NK-92 (cell line): ENCODE data around the gene REEP5.
"Not testable (repeated sequence)": the region's sequence is repeated elsewhere in the genome, so short reads cannot be mapped to it uniquely, and the experiment has no call there.

ENCODE experiments used
- DNase-seq: peaks from one replicate; lab custom pipeline; 2025; ENCODE audit not compliant: unreplicated experiment; lab: John Stamatoyannopoulos, UW

Gene REEP5

GRCh38 chr5:112921833-112922817 is at the start of gene REEP5:
REEP5 (minus strand) TSS chr5:112922227; CDS start chr5:112922190, 37 bp downstream.
- no peak for DNase-seq

- no peak for DNase-seq
Observed at GRCh38 chr5:112971276-112971675, 49.2 kb upstream of the REEP5 start.

GRCh38 chr5:112968411-112969106 is 46.5 kb upstream of the REEP5 start:
- no peak for DNase-seq

DNA sequence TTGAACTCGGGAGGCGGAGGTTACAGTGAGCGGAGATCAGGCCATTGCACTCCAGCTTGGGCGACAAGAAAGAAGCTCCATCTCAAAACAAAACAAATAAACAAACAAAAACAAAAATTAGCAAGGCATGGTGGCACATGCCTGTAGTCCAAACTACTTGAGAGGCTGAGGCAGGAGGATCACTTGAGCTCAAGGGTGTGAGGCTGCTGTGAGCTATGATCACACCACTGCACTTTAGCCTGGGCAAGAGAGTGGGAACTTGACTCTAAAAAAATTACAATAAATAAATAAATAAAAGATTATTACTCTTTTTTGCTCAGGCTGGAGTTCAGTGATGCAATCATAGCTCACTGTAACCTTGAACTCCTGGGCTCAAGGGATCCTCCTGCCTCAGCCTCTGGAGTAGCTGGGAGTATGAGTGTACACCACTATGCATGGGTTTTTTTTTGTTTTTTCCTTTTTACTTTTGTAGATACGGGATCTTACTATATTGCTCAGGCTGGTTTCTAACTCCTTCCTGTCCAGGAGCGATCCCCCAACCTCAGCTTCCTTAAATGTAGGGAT is 45.6 kb upstream of the REEP5 start:
- no peak for DNase-seq

DNA sequence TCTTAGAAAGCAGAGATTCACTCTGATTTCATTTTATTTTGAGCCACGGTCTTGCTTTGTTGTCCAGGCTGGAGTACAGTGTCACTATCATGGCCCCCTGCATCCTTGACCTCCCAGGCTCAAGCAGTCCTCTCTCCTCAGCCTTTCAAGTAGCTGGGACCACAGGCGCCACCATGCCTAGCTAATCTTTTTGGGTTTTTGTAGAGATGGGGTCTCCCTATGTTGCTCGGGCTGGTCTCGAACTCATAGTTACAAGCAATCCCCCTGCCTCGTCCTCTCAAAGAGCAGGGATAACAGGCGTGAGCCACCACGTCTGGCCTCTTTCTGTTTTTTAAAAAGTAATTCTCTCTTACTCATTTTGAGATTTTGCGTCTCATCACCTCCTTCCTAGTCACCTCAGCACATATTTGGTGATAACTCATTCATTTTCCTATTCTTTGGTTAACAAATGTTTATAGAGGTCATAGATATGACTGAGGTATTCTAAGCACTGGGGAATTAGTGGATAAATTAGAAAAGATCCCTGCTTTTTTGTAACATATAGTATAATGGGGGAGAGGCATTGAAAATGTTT is 43.8 kb upstream of the REEP5 start:
- no peak for DNase-seq

- DNase-seq, result not testable (repeated sequence)
Observed at GRCh38 chr5:112963374-112963733, 41.3 kb upstream of the REEP5 start.

- DNase-seq, result no peak
Observed at GRCh38 chr5:112960863-112961504, 39.0 kb upstream of the REEP5 start.

GRCh38 chr5:112960315-112960714 is 38.3 kb upstream of the REEP5 start:
- DNase-seq, result no peak

- not testable (repeated sequence) for DNase-seq
Observed at GRCh38 chr5:112959872-112960271, 37.8 kb upstream of the REEP5 start.

DNA sequence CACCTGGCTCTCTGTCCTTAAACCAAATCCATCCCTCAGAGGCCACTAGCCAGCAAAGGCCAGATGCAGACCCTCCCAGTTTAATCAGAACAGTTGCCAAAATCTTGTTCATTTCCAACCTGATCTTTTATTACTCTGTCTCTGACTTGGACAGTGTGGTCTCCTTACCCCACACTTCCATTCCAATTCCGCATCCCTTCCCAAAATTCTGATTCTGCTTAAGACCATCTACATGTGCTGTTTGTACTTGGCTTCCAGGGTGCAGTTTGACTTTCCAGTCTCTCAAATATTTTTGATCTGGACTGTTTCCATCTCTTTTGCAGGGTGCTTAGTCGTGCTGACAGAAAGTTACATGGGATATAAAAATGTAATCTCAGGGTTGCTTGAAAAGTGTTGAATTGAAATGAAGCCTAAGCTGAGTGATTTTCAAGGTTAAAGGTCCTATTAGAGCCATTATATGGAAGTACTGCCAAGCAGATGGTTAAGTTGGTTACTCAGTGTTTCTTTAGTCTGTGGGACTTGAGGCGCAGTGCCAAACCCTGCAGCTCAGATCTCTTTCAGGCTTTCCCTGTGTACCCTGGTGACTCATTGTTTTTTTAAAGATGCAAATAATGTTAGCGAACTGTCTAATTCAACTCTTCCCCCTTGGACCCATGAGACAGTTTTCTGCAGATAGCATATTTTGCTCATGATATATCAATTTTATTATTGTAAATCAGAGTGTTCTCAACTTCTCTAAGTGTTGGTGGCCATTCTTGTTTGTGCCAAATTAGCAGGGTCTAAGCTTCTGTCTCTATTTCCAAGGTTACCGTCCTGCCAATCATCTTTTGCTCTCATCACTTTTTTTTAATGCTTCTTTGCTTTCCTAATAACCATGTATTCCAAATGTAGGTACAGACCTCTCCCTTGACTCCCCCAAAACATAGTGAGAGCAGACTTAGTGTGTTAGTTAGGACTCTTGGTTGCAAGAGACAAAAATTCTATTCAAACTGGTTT is 36.4 kb upstream of the REEP5 start:
- DNase-seq, result no peak

DNA sequence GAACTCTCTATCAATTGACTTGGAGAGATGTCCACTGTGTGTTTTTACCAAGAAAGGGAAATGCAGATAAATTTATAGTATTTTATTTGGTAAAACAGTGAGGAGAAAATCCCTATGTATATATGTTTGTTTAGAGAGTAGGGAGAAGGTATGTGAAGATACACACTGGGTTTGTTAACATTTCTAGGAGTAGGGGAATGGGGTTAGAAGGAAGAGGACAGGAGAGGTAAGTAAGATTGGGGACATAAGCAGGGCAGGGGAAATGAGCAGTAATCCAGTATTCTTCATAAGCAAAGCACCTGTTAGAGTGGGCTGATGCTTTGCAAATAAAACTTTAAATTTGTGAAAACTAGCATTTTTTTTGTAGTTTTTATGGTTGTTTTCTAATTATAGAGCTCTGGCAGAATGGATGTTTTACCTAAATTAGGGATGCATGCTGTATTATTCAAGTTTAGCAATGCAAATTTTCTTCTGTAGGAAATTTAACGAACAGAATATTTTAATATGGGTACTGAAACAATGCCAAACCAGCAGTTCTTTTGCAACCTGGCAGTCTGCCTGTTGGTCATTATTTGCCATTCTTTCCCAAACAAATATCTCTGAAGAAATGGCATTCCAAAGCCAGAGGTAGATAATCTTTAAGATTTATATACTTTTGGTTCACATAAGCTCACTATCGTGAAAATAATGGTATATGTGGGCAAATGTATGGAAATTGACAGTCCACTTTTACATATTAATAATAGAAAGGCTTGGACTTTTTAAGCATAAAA is 35.2 kb upstream of the REEP5 start:
- no peak for DNase-seq

DNA sequence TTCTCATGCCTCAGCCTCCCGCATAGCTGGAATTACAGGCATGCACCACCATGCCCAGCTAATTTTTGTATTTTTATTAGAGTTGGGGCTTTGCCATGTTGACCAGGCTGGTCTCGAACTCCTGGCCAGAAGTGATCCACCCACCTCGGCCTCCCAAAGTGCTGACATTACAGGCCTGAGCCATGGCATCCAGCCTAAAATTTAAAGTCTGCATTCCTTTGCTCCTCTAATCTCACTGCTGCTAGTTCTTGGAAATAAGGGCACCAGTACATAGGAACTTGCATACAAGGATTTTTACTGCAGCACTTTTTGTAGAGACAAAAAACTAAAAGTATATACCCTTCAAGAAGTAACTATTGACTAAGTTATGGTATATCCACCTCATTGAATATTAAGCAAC is 34.6 kb upstream of the REEP5 start:
- no peak for DNase-seq

GRCh38 chr5:112951124-112951702 is 29.2 kb upstream of the REEP5 start:
- DNase-seq, result no peak

GRCh38 chr5:112948458-112948857 is 26.4 kb upstream of the REEP5 start:
- no peak for DNase-seq

DNA sequence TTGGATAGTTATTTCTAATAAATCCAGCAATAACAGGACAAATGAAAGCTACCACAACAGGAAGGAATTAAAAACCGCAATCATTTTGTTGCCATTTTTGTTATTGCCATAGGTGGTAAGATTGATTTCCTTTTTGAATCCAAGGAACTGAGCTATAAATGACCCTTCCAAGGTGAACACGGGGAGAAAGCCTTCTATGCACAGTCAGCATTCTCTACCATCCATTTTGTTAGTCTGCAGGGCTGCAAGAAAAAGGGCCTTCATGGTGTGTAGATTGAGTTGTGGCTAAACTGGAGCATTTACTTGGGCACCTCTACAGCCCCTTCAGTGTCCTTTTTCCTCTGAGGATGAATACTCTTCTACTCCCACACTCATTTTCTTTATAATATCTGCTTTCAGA is 18.6 kb upstream of the REEP5 start:
- DNase-seq, result no peak

GRCh38 chr5:112938286-112938685 is 16.3 kb upstream of the REEP5 start:
- no peak for DNase-seq

GRCh38 chr5:112935675-112936074 is 13.6 kb upstream of the REEP5 start:
- no peak for DNase-seq

GRCh38 chr5:112934366-112934663 is 12.3 kb upstream of the REEP5 start:
- no peak for DNase-seq
